HG03097 (cell line): Measurements from ENCODE around the gene SNRPD1.
"Not testable (repeated sequence)": the region's sequence is repeated elsewhere in the genome, so short reads cannot be mapped to it uniquely, and the experiment has no call there.

Source experiments
- ATAC-seq: cut with Tn5 transposase; IDR thresholded peaks from one replicate; pipeline ENCODE4 v1.9.1; 2021; ENCODE audit not compliant: unreplicated experiment, low FRiP score

The SNRPD1 gene

GRCh38 chr18:21612125-21613039 is at the start of gene SNRPD1:
TSS of gene SNRPD1 (plus strand) at chr18:21612314. CDS start at chr18:21612430, 116 bp downstream.
- peak; percentile 97 for ATAC-seq

GRCh38 chr18:21571772-21572171 is 40.3 kb upstream of the SNRPD1 start:
- ATAC-seq, result no peak

GRCh38 chr18:21575656-21576055 is 36.5 kb upstream of the SNRPD1 start:
- no peak for ATAC-seq

- ATAC-seq, result no peak
These were observed 27.7 kb upstream of the SNRPD1 start for GRCh38 chr18:21584391-21584790.

GRCh38 chr18:21592361-21592760 is 19.8 kb upstream of the SNRPD1 start:
- not testable (repeated sequence) for ATAC-seq

DNA sequence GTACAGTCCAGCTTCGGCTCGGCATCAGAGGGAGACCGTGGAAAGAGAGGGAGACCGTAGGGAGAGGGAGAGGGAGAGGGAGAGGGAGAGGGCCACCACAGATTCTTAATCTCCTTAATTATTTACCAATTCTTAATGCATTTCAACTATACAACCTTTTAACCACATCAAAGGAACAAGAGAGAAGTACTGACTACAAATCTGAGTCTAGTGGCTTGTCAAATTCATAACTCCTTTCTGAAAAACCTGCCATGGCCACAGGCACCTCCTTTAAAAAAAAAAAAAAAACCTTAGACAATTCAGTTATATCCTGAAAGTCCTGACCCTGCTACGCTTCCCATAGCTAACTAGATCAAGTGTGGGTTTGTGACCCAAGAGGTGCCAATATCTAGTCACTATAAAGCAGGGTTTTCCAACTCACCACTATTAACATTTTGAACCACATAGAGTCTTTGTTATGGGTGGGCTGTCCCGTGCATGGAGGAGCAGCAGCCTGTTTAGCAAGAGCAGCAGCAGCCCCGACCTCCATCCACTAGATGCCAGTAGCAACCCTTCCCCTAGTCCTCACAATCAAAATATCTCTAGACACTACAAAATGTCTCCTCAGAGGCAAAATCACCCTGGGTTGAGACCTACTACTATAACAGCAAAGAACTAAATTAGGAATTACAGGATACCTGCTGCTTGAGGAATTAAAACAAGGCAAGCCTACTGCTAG is 18.4 kb upstream of the SNRPD1 start:
- ATAC-seq, result no peak

- ATAC-seq, result no peak
These were observed 14.5 kb upstream of the SNRPD1 start for GRCh38 chr18:21597620-21598019.

- ATAC-seq, result no peak
These were observed 13.2 kb upstream of the SNRPD1 start for GRCh38 chr18:21598726-21599584.

DNA sequence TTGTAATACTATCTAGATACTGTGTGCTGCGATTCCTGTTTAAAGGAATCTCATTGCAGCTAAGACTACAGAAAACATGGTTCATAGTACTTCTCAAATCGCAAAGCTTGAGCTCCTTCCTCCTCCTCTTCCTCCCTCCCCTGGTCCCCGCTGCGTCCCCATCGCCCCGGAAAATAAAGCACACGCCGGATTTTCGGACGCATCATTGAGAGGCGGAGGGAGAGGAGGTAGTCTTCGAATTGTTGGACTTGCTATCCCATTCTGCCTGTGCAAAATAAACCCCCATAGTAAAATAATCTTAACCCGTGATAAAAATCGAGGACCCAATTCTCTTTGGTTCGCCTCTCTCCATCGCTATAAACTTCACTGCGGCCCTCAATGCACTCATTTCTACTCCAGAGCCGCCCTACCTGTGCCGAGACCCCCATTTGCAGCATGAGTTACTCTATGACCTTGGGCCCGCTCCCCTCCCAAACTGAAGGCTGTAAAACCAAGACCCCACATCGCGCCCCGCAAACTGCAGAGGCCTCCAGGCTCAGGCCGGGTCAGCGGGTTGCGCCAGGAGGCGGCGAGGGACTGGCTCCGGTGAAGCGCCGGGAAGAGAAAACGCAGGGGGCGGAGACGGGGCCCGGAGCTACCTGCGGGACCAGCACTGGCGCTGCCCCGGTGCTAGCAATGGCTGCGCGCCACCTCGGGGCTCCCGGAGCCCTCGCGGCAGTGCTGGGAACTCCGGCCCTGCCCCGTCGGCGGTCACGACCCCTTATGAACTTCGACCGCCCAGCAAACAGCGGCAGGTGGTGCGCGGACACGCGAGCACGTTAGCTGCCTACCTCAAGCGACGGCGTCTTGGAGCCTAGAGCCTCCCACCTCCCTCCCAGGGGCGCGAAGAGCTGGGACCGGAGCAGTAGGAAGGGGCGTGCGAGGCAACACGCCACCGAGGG is 12.3 kb upstream of the SNRPD1 start:
- ATAC-seq, result peak; percentile 35

GRCh38 chr18:21600526-21601410 is 11.3 kb upstream of the SNRPD1 start, which contains the start of gene ESCO1:
TSS of gene ESCO1 (minus strand) at chr18:21600704. CDS start at chr18:21574843, 25,861 bp downstream.
- peak; percentile 92 for ATAC-seq

DNA sequence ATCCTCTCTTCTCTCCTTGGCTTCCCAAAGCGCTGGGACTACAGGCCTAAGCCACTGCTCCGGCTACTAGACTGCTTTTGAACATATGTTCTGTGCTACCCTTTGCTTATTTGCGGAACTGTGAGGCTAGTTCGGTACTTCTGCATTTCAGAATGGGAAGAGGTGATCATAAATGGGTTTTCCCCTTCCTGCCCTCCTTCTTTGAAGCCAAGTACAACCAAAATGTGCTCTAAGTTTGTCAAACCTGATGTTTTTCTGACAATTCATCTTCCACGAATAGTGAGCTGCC is 9.9 kb upstream of the SNRPD1 start:
- no peak for ATAC-seq

DNA sequence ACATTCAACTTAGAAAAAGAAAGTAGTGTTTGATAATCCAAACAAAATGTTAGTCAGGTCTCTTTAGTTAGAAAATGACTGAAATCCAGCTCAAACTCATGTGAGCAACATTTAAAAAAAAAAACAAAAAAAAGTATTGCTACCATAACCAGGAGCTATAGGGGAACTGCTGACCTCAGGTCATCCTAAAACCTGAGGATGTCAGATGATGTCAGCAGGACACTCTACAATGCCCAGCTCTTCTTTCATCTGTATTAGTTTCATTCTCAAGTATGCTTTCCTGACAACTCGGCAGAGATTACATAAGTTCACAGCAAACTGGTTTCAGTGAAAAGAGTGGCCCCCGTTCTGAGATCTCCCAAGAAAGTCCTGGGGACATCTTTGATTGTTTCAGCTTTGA is 7.4 kb upstream of the SNRPD1 start:
- no peak for ATAC-seq

GRCh38 chr18:21605213-21605612 is 6.9 kb upstream of the SNRPD1 start:
- no peak for ATAC-seq

- not testable (repeated sequence) for ATAC-seq
These were observed 551 bp upstream of the SNRPD1 start for GRCh38 chr18:21611401-21612124.

GRCh38 chr18:21621640-21622039 is 9.5 kb downstream of the SNRPD1 start:
- ATAC-seq, result not testable (repeated sequence)

- peak; percentile 88 for ATAC-seq
These were observed 17.1 kb downstream of the SNRPD1 start for GRCh38 chr18:21629089-21629832.

- no peak for ATAC-seq
These were observed 20.3 kb downstream of the SNRPD1 start for GRCh38 chr18:21632393-21632792.
